ENCODE measurements around the gene DNAJB5.

Gene DNAJB5

GRCh38 chr9:34985311-34985899 is 4.1 kb upstream of the DNAJB5 start:
- DNase-seq: peak; percentile 74

DNA sequence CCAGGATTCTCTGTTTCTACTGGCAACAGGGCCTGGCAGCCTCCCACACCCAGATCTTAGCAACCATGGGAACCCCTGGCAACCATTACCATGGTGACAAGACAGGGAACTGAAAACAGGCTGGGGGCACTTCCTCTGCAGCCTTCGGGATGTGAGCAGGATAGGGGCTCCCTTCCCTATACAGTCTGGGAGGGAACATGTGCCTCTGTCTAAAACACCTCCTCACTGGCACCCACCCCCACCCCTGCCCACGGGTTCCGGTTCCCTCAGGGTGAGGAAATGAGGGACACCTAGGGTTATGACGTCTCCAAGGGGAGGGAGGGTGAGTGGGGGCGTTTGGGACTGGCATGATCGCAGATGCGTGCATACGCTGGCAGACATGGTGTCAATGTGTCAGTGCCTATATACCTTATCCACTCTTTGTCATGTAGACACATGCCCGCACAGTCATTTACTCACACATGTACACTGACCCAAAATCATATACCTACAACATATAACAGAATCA is 3.0 kb upstream of the DNAJB5 start:
- peak; percentile 60 for DNase-seq

DNA sequence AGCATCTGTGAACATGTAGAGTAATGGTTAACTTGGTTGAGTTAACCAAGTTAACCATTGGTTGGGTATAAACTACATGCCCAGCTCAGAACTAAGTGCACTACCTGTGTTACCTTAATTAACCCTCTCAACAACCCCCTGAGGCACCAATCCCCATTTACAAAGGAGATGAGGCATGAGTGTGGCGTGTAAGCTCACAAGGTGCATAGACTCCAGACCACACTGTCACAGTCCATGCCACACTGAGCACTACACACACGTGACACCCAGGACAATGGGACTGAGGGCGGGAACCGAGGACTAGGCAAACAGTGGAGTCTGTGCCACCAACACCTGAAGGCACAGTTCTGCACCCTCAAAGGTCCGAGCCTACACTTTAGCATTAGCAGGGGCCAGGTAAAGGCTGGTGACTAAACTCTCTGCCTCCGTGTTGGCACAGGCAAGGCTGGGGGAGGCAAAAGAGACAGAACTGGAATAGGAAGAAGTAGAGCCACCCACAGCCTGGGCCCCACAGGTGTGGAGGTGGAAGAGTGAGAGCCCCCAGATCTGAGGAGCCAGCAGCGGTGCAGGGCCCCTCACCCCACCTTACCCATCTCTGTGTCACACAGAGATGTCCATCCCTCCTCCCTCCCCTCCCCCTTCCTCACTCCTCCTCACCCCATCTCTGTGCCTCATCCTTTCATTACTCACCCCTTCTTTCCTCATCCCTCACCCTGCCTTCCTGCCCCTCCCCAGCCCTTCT is 2.2 kb upstream of the DNAJB5 start:
- no peak for DNase-seq

- peak; percentile 53 for DNase-seq
Measured at GRCh38 chr9:34988218-34989002, 1.1 kb upstream of the DNAJB5 start.

- peak; percentile 63 for DNase-seq
Measured at GRCh38 chr9:34989946-34990635, 546 bp downstream of the DNAJB5 start.

DNA sequence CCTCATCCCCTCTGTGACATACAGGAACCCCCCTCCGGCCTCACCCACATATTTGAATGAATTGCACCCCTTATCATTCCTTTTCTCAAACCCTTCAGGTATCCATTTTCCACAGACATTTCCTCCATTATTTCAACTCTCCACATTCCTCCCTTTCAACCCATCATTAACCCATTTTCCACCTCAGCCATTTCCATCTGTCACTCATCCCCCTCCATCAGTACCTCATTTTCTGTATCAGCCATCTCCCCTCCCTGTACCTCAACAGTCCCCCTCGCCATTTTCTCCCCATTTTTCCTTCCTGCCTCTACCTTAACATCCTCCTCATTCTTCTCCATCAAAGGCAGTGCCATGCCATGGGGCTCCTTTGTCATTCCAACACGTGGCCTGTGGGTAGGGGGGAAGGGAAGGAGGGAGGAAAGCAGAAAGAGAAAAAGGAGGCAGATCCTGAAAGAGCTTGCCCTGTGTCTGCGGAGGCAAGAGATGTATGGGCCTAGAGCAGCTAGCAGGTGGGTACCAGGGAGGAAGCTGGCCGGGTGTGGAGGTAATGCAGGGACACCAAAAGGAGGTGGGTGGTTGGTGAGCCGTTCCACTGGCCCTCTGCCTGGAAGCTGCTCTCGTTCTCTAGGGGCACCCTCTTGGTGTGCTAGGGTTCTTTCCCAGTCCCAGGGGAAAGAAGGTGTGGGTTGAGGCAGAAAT is 1.5 kb downstream of the DNAJB5 start:
- DNase-seq: no peak

DNA sequence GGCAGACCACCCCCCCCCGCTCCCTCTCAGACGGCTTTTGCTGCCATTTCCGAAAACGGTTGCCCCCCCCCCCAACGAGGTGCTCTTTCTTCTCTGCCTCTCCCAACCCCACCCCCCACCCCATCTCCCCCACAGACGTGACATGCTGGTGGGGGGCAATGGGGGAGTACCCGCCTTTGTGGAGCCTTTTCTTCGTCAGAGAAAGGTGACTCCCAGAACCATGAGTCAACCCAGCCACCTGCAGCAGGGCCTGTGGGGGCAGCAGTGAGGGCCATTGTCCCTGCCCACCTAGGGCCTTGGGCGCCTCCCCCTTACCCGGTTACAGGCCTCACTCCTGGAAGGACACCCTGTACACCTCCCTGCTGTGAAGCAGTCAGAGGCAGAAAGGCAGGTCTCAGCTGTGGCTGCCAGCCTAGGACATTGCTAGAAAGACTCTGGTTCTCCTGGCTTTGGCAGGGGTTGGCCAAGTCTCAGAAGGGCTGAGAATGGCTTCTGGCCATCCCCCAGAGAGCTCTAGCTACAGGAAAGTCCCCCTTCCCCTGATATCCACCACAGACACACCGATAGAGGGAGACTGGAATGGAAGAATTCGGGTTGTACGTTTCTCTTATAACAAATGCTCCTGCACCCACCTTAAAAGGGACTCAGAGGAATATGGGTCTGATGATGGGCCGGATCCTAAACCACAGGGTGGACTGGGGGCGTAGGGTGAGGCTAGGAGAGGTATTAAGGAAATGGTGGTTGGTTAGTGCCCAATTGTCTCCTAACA is 2.2 kb downstream of the DNAJB5 start:
- DNase-seq: no peak

DNA sequence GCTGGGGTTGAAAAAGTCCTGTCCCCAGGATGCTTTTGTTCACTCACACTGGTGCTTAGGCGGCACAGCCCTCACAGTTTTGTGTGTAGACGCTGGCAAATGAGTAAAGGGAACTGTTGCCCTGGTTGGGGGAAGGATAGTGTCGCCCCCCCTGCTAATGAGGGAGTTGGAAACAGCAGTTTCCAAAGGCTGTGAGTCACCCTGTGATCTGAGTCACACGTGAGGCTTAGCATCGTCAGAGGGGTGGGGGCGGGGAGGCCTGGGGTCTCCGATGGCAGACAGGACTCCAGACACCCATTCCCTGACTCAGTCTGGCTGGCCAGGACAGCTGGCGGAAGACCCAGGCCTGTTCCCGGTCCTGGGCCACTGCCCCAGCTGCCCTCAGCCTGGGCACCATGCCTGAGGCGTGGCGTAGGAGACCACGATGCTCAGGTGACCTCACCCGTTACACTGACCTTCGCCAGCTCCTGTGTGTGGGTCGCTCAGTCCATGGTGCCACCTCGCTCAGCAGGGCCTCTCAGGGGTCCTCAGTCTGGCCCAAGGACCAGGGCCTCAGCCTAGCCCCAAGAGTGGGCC is 2.9 kb downstream of the DNAJB5 start:
- DNase-seq: peak; percentile 59

- DNase-seq: no peak
Measured at GRCh38 chr9:34993502-34994259, 4.1 kb downstream of the DNAJB5 start.

DNA sequence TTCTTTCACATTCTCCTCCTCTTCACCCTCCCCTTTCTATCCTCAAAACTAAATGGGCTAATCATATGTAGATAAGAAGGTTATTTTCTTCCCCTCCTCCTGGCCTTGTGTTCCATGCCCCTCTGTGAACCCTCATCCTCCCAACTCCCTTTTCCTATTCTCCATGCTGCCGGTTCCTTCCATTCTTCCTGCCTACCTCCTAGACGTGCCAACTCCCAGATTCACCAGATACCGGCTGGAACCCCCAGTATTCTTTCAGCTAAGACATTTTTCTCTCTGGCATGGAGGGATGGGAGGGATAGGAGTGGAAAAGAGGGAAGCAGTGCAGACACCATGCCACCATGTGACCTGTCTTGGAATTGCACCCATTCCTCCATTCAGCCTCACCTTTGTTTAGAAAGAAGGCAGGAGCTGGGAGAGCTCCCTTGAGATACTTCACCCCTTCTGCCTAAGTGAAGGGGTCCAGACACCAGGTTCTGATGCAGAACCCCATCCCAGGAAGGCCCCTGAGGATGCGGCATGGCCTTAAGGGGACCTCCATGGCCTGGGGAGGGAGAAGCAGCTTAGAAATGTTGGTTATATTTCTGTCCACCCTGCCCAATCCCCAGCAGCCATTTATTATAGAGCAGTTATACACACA is 4.8 kb downstream of the DNAJB5 start:
- no peak for DNase-seq

DNA sequence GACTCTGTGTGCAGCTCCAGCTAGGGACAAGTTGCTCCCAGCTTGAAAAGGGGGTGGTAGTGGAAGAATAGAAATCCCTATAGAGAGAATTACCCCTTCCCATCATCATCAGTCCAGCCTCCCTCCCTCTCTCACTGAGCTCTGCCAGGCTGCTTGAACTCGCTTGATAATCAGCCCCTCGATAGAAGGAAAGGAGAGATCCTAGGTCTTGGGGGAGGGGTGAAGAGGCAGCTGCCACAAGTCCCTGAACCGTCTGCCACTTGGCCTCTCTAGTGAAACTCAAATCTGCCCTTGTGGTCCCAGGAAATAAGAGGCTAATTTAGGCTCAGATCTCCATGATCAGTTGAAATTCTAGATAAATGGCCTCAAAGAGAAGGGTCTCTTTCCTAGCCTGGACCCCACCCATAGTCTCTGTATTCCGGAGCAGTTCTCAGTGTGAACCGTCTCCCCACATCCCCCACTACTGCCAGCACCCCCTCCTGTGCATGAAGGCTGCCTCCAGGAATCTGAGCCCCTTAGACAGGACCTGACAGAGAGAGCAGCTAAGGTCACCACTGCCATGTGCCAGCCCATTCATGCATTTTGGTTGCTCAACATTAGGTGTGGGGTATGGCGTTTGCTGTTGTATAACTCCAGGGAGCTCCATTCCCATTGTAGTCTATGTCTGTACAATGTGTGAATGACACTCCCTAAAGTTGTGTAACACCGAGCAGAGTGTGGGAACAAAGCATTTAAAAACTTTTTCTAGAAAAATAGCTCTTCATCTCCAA is 5.5 kb downstream of the DNAJB5 start:
- DNase-seq: no peak

GRCh38 chr9:34995670-34996060 is 6.1 kb downstream of the DNAJB5 start:
- no peak for DNase-seq

GRCh38 chr9:34996181-34996904 is 6.8 kb downstream of the DNAJB5 start:
- DNase-seq: no peak

DNA sequence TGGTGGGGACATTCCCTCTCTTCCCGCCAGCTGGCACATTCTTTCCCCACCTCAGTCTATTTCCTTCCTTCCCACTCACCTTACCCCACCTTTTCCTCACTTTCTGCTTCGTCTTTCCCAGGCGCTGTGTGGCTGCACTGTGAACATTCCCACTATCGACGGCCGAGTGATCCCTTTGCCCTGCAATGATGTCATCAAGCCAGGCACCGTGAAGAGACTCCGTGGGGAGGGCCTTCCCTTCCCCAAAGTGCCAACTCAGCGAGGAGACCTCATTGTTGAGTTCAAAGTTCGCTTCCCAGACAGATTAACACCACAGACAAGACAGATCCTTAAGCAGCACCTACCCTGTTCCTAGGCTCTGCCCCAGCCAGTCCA is 7.3 kb downstream of the DNAJB5 start:
- DNase-seq: no peak

- DNase-seq: no peak
Measured at GRCh38 chr9:34997379-34997781, 7.8 kb downstream of the DNAJB5 start.

GRCh38 chr9:34998266-34998665 is 8.7 kb downstream of the DNAJB5 start:
- no peak for DNase-seq

GRCh38 chr9:34999576-34999975 is 10.0 kb downstream of the DNAJB5 start:
- DNase-seq: no peak

DNA sequence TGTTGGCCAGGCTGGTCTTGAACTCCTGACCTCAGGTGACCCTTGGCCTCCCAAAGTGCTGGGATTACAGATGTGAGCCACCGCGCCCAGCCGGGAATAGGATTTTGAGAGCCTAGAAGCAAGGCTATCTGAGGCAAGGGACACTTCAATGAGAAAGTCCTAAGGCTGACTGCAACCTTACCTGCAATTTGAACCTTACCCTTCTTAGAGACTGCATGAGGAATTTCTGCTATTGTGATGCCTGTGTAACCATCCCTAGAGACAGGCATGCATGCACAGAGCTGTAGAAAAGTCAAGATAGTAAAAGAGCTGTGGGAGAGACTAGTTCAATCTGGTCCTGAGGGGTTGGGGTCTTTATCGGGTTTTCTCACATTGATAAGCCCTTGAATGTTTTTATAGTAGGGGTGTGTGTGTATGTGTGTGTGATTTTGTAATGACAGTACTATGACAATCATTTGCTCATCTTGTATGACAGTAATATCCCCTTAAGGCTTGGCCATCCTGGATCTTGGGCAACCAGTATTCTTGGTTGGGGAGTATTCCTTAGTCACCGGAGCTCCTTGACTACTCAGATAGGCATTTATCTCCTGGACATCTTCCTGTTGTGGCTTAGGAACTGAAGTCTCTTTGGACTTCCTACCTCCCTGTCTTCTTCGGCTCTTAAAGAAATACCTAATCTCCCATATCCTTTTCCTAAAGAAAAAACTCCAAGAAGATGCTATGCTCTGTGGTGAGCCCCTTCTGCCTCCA is 11.2 kb downstream of the DNAJB5 start:
- no peak for DNase-seq

All from CD4-positive, alpha-beta T cell treated with Interleukin-17A for 4 hours (primary cell).